T-helper 1 cell treated with Interleukin-12 subunit alpha and Interleukin-12 subunit beta and Interleukin-4 antibody, amounts not matched to agents 30 μg/mL and 1 μg/mL, for 36 hours (primary cell): ENCODE measurements around the gene SLC12A7.
"Not testable (repeated sequence)": the region's sequence is repeated elsewhere in the genome, so short reads cannot be mapped to it uniquely, and the experiment has no call there.

Experiments
- H3K27ac Mint-ChIP-seq: one replicate; pipeline ENCODE4 v1.8.0; 2021; ENCODE audit warnings: mild to moderate bottlenecking, mixed read lengths
- H3K27me3 Mint-ChIP-seq: one replicate; pipeline ENCODE4 v1.8.0; 2021; ENCODE audit warnings: low read depth, mixed read lengths
- H3K36me3 Mint-ChIP-seq: one replicate; pipeline ENCODE4 v1.8.0; 2021; ENCODE audit warnings: low read depth, mixed read lengths
- H3K4me1 Mint-ChIP-seq: one replicate; pipeline ENCODE4 v1.8.0; 2021; ENCODE audit warnings: low read depth, mixed read lengths
- H3K4me3 Mint-ChIP-seq: one replicate; pipeline ENCODE4 v1.8.0; 2021; ENCODE audit warnings: mild to moderate bottlenecking, moderate library complexity, mixed read lengths
- H3K9me3 Mint-ChIP-seq: one replicate; pipeline ENCODE4 v1.8.0; 2021; ENCODE audit warnings: mixed read lengths

SLC12A7 gene

DNA sequence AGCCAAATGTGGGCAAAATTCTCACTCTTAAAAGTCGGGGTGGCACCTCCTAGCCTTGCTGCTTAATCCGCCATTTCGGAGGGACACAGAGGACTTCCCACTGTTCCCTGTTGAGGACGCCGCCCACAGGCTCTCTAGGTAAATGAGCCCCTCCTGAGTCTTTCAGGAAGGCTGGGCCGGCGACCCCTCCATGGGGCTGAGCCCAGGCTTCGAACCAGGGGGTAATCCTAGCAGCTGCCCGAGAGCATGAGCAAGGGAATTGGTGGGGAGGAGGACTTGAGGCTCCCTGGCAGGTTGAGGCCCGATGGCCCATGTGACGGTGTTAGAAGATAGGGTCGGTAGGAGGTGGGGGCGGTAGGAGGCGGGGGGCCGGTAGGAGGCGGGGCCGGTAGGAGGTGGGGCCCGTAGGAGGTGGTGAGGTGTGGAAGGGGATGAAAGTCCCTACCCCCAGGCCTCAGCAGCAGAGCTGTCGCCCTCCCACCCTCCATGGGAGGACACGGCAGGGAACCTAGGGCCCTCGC is 17.1 kb downstream of the SLC12A7 start:
- Mint-ChIP-seq H3K4me1 (peaks cover 3% of the 10 kb centered on the region), H3K36me3 (peaks cover 13% of the 10 kb centered on the region), H3K4me3 (no peak overlapping the region), H3K27me3 (no peaks in the 10 kb centered on the region), H3K27ac (no peak overlapping the region), H3K9me3 (no peaks in the 10 kb centered on the region)

DNA sequence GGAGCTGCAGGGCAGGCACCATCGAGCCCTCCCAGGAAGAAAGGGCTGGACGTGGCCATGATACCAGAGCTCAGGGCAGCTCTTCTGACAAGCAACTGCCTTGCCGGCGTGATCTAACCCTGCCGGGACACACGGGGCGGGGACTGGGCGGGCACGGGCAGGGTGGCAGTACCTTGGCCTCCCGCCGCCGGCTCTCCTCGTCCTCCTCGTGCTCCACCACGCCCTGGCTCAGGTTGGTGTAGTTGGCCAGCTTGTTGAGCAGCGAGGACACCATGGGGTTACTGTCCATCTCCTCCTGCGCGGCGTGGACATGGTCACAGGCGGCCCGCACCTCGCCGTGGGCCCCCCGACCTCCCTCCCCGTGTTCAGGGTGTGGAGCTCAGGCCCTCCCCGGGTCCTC is 18.5 kb downstream of the SLC12A7 start:
- Mint-ChIP-seq H3K9me3 (no peaks in the 10 kb centered on the region), H3K4me3 (no peak overlapping the region), H3K27me3 (no peaks in the 10 kb centered on the region), H3K4me1 (peaks cover 3% of the 10 kb centered on the region), H3K36me3 (peaks cover 13% of the 10 kb centered on the region), H3K27ac (no peak overlapping the region)

DNA sequence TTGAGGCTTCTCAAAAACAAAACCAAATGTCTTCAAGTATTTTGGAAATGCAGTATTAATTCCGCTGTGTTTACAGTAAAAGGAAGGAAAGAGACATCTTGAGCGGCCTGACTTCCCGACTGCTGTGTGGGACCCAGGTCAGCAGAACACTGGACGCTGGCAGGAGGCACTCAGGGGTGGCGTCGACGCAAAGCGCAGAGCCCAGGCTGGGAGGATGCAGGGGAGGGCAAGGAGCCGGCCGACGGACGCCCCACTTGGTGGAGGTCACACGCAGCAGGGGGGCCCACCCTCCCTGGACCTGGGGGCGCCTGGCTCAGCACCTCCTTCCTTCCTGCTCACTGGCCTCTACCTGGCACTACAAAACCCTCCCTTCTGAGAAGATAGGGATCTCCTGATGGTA is 19.7 kb downstream of the SLC12A7 start:
- no peak overlapping the region for H3K4me3 Mint-ChIP-seq
- no peaks in the 10 kb centered on the region for H3K4me1 Mint-ChIP-seq
- no peaks in the 10 kb centered on the region for H3K27me3 Mint-ChIP-seq
- no peaks in the 10 kb centered on the region for H3K9me3 Mint-ChIP-seq
- peaks cover 12% of the 10 kb centered on the region for H3K36me3 Mint-ChIP-seq
- no peak overlapping the region for H3K27ac Mint-ChIP-seq

DNA sequence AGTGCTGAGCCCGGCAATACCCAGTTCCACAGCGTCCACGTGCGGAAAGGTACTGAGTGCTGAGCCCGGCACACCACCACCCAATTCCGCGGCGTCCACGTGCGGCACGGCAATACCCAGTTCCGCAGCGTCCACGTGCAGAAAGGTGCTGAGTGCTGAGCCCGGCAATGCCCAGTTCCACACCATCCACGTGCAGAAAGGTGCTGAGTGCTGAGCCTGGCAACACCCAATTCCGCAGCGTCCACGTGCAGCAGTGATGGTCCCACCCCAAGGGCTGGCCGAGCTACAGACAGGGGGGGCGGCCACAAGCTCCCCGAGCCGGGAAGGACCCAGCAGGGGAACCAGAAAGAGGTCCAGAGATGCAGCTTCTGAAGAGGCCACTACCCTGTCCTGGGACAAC is 20.2 kb downstream of the SLC12A7 start:
- Mint-ChIP-seq H3K27ac (no peak overlapping the region), H3K4me1 (no peaks in the 10 kb centered on the region), H3K27me3 (no peaks in the 10 kb centered on the region), H3K4me3 (no peak overlapping the region), H3K36me3 (peaks cover 10% of the 10 kb centered on the region), H3K9me3 (no peaks in the 10 kb centered on the region)

DNA sequence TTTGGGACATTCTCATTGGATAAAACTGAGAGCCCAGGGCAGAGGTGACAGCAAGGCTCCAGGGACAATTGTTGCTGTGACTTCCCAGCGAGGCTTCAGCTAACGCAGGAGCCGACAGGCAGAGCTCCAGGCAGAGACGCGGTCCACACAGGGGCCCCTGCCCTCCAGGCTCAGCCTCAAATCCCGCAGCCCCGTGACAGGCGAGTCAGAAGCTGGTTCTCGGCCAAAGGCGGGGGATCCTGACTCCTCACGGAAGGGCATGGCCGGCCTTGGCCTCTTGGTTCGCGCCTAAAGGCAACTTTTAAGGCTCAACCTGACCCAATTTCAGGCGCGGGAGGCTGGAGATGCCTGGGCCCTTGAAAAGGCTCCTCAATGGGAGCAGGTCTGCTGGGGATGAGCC is 21.3 kb downstream of the SLC12A7 start:
- H3K27me3 Mint-ChIP-seq = no peaks in the 10 kb centered on the region
- no peak overlapping the region for H3K27ac Mint-ChIP-seq
- no peak overlapping the region for H3K4me3 Mint-ChIP-seq
- H3K4me1 Mint-ChIP-seq = no peaks in the 10 kb centered on the region
- H3K36me3 Mint-ChIP-seq = peaks cover 13% of the 10 kb centered on the region
- H3K9me3 Mint-ChIP-seq = no peaks in the 10 kb centered on the region

DNA sequence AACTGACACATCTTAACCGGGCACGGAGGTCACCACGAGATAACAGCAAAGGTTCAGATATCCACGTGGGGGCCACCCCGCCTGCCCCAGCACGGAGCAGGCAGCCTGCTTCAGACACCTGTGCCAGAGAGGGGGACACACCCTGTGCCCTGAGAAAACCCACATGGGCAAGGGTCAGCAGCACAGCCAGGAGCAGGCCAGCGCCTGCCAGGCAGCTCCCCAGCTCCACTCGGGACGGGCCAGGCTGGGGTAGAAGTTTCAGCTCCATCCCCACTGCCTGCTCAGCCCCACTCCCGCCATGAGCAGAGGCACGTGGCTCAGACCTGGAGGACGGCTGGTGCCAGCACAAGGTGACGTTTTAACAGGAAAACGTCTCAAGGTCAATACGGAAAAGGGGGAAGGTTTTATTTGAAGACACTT is 22.2 kb downstream of the SLC12A7 start:
- H3K36me3 Mint-ChIP-seq = peaks cover 15% of the 10 kb centered on the region
- H3K27ac Mint-ChIP-seq = no peak overlapping the region
- no peak overlapping the region for H3K4me3 Mint-ChIP-seq
- no peaks in the 10 kb centered on the region for H3K4me1 Mint-ChIP-seq
- H3K27me3 Mint-ChIP-seq = no peaks in the 10 kb centered on the region
- no peaks in the 10 kb centered on the region for H3K9me3 Mint-ChIP-seq

DNA sequence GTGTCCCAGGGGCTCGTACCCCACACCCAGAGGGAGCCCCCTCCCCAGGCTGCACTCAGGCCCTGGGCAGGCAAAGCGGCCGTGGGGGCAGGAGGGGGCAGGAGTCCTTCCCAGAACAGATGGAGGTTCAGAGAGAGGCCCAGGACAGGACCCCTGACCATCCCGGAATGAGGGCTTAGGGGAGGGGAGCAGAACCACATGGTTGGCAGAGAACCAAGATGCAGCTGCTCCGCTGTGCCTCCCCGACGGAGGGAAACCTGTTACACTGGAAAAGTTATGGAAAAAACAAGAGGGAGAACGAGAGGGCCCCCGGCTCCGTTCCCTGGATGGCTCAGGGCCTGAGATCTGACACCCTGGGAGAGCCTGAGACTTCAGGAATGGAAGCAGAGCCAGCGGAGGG is 22.7 kb downstream of the SLC12A7 start:
- Mint-ChIP-seq H3K27ac (no peak overlapping the region), H3K4me3 (no peak overlapping the region), H3K4me1 (no peaks in the 10 kb centered on the region), H3K27me3 (no peaks in the 10 kb centered on the region), H3K36me3 (peaks cover 13% of the 10 kb centered on the region), H3K9me3 (no peaks in the 10 kb centered on the region)

DNA sequence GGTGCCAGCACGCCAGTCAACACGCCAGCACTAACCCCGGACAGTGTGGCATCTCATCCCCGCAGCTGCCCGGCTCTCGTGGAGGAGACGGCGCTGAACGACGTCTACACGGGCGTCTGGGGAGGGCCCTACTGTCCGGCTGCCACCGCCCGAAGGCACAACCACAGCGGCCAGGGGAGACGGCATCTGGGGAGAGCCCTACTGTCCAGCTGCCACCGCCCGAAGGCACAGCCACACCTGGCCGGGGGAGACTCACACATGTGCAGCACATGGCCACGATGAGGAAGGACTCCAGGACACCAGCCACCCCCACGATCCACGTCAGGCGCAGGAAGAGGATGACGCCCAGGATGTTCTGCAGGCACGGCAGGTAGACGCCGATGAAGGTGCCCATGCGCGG is 23.1 kb downstream of the SLC12A7 start:
- Mint-ChIP-seq H3K36me3 (peaks cover 11% of the 10 kb centered on the region), H3K4me3 (no peak overlapping the region), H3K9me3 (no peaks in the 10 kb centered on the region), H3K27ac (no peak overlapping the region), H3K4me1 (no peaks in the 10 kb centered on the region), H3K27me3 (no peaks in the 10 kb centered on the region)

DNA sequence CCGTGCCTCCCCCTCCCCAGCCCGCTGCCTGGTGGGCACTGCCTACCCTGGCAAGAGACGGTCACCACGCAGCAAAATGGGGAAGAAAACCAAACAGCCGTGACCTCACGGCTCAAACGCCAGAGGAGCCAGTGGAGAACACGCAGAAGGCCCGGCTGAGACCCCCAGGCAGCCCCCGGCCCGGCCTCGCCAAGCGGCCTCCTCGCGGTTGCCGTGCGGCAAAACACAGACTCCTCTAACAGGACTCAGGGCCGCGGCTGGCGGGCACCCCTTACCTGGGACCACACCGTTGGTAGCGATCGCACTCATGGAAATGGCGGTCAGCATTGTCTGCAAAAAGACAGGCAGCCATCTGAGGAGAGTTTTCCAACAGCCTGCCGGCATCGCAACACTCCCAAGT is 23.8 kb downstream of the SLC12A7 start:
- H3K4me1 Mint-ChIP-seq = no peaks in the 10 kb centered on the region
- H3K36me3 Mint-ChIP-seq = peaks cover 15% of the 10 kb centered on the region
- H3K27ac Mint-ChIP-seq = no peak overlapping the region

DNA sequence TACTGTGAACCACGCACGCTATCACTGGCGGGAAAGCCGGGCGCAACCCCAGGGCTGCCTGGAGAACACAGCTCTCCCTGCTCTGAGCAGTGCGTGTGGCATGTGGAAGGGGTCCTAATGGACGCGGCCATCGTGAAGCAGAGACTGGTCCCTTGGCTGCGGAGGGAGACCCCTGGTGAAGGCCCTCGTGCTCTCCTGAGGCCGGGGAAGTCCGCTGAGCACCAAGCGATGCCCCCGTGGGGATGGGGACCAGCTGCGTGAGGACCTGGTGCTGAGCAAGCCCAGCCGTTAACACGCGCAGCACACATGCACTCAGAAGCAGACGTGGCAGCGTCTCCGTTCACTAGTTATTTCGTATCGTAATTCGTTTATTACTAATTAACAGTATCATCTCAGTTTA is 24.4 kb downstream of the SLC12A7 start:
- Mint-ChIP-seq H3K4me1 (no peaks in the 10 kb centered on the region), H3K27me3 (no peaks in the 10 kb centered on the region), H3K9me3 (no peaks in the 10 kb centered on the region), H3K27ac (no peak overlapping the region), H3K4me3 (no peak overlapping the region), H3K36me3 (peaks cover 15% of the 10 kb centered on the region)

More for the DNA sequence above, 23.8 kb downstream of the SLC12A7 start:
- H3K27me3 Mint-ChIP-seq = no peaks in the 10 kb centered on the region
- no peak overlapping the region for H3K4me3 Mint-ChIP-seq
- no peaks in the 10 kb centered on the region for H3K9me3 Mint-ChIP-seq

DNA sequence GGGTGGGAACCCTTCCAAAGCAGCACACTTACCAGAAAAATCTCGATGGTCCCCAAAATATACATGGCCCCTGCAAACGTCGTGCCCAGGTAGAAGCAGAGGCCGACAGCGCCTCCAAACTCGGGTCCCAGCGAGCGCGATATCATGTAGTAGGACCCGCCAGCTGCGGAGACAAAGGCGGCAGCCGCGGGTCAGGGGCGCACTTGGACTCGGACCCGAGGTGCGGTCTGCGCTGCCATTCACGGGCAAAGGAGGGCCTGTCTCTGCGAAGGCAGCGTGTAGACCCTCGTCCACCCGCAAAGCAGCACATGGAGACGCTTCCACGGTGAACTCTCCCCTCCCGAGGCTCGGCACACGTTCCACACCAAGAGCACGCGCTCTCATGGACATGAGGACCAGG is 25.0 kb downstream of the SLC12A7 start:
- H3K27me3 Mint-ChIP-seq = no peaks in the 10 kb centered on the region
- no peak overlapping the region for H3K27ac Mint-ChIP-seq
- no peak overlapping the region for H3K4me3 Mint-ChIP-seq
- peaks cover 15% of the 10 kb centered on the region for H3K36me3 Mint-ChIP-seq
- H3K4me1 Mint-ChIP-seq = no peaks in the 10 kb centered on the region
- H3K9me3 Mint-ChIP-seq = no peaks in the 10 kb centered on the region

DNA sequence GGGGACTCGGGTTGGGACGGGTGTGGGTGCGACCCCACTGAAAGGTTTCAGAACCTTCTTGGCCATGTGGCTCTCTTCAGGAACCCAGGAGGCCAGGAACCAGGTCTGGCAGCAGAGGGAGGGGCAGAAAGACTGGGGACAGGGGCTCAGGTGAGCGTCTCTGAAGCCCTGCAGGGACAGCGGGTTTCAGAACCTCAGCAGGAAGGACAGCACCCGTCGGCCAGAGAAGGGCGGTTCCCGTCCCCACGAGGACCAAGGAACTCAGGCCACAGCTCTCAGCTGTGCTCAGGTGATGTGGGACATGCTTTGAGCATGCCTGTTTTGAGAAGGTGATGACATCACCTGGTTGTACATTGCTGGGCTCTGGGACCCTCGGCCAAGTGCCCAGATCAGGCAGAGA is 25.7 kb downstream of the SLC12A7 start:
- Mint-ChIP-seq H3K9me3 (no peaks in the 10 kb centered on the region), H3K4me3 (no peak overlapping the region), H3K27me3 (no peaks in the 10 kb centered on the region), H3K36me3 (peaks cover 15% of the 10 kb centered on the region), H3K27ac (no peak overlapping the region), H3K4me1 (no peaks in the 10 kb centered on the region)

DNA sequence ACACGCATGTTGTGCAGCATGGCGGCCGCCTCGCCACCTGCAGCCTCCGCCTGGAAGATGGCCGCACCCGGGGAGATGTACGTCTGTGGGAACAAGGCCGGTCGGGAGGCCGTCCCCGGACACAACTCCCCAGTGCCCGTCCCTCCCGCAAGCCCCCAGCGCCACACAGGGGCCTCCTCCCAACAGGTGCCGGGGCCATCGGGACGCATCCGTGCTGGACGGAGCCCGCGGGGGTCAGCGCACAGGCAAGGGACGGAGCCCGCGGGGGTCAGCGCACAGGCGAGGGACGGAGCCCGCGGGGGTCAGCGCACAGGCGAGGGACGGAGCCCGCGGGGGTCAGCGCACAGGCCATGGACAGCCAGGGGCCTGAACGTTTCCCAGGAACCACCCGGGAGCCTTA is 26.5 kb downstream of the SLC12A7 start:
- H3K4me1 Mint-ChIP-seq = no peaks in the 10 kb centered on the region
- no peak overlapping the region for H3K4me3 Mint-ChIP-seq
- no peaks in the 10 kb centered on the region for H3K27me3 Mint-ChIP-seq
- H3K27ac Mint-ChIP-seq = no peak overlapping the region
- H3K9me3 Mint-ChIP-seq = no peaks in the 10 kb centered on the region
- H3K36me3 Mint-ChIP-seq = peaks cover 20% of the 10 kb centered on the region

DNA sequence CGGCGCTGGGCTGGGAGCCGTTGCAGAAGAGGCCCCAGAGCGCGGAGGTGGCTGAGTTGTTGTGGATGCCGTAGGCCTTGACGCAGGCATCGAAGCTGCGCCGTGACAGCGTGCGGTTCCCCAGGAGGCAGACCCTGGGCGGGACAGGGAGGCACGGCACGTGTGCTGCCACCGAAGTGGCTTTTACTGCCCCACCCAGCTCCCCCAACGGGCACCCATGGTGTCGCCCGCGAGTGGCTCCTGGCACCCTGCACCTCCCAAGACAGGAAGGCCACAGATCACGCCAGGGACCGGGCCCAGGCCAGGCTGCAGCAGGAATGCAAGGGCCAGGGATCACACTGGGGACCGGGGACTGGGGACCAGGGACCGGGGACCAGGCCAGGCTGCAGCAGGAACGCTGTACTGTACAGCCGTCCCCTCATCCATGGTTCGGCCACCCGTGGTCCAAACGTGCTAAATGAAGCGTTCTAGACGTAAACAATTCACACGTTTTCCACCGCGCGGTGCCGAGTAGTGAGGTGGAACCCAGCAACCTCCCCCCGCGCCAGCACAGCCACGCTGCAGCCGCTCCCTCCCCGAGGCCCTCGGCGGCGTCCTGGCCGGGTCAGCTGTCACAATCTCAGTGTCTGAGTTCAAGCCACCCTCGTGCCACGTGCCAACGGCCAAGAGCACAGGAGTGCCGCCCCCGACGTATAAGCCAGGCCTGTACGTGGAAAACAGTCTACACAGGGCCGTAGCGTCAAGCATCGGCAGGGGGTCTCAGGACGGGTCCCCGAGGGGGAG is 27.8 kb downstream of the SLC12A7 start:
- no peaks in the 10 kb centered on the region for H3K9me3 Mint-ChIP-seq
- H3K27ac Mint-ChIP-seq = no peak overlapping the region
- no peaks in the 10 kb centered on the region for H3K4me1 Mint-ChIP-seq
- H3K36me3 Mint-ChIP-seq = peaks cover 20% of the 10 kb centered on the region
- no peak overlapping the region for H3K4me3 Mint-ChIP-seq
- H3K27me3 Mint-ChIP-seq = no peaks in the 10 kb centered on the region

DNA sequence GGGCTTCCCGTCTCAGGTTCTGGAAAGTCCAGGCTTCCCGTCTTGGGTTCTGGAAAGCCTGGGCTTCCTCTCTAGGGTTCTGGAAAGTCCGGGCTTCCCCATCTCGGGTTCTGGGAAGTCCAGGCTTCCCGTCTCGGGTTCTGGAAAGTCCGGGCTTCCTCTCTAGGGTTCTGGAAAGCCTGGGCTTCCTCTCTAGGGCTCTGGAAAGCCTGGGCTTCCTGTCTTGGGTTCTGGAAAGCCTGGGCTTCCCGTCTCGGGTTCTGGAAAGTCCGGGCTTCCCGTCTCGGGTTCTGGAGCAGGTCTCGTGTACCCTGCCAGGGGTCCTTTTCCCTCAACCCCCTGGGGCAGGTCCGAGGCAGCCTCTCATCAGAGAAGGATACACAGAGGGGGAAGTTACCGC is 28.8 kb downstream of the SLC12A7 start:
- not testable (repeated sequence) for H3K4me3 Mint-ChIP-seq, H3K9me3 Mint-ChIP-seq, H3K4me1 Mint-ChIP-seq, H3K27me3 Mint-ChIP-seq, H3K27ac Mint-ChIP-seq
- H3K36me3 Mint-ChIP-seq = peaks cover 22% of the 10 kb centered on the region
